HepG2 (cell line): Measurements from ENCODE around the gene MGMT. TPM values are rescaled to one million over a fixed set of nuclear protein-coding genes. Genes with fewer than 3 reads are reported as not detected.

Experiments used
- ATAC-seq: fragments of 200-7000 bp; cut with Tn5 transposase; 3 replicates; pipeline ENCODE4 v1.9.1; 2020; ENCODE audit warnings: mild to moderate bottlenecking, moderate library complexity
- BruUV-seq: library from RNA; stranded (reverse); fragments of 400-500 nt; replicated peaks from 2 replicates; lab custom pipeline; 2021; lab: Mats Ljungman, UMichigan
- CTCF ChIA-PET: fragments of 300-600 bp; formaldehyde crosslinking; extraction: SDS; loops from one replicate; lab custom pipeline; 2021; ENCODE audit warnings: low total read pairs, inconsistent platforms, low intra/inter-chr PET ratio; lab: Yijun Ruan, JAX
- POLR2A ChIA-PET: fragments of 350-600 bp; sonication (Branson Sonifier 250); formaldehyde crosslinking; loops from one replicate; lab custom pipeline; 2020; ENCODE audit warnings: antibody characterized with exemption, inconsistent platforms; lab: Yijun Ruan, JAX
- DNase-seq: peaks from one replicate; pipeline ENCODE4 v3.0.0-alpha.2; 2015; ENCODE audit warnings: low spot score
- FAIRE-seq: peaks from 3 replicates; lab custom pipeline; 2011; peaks lifted over from hg19 to GRCh38; lab: Jason Lieb, UNC
- H2AFZ ChIP-seq: one replicate; pipeline ENCODE4 v1.6.1; 2011; ENCODE audit warnings: low read length, inconsistent platforms
- H3K27ac ChIP-seq: fragments of 300-600 bp; 3 replicates; pipeline ENCODE4 v1.8.0; 2011; ENCODE audit warnings: mixed run types, mild to moderate bottlenecking, mixed read lengths, low read length, inconsistent platforms; ENCODE audit not compliant: insufficient read depth; ENCODE audit errors: extremely low read length
- H3K27me3 ChIP-seq, 2 experiments: fragments of 200-600 bp in 1 of 2; 2 replicates in 1 of 2; 3 replicates in 1 of 2; pipeline versions ENCODE4 v1.6.0 to v1.8.0; 2011; ENCODE audit warnings: low read length in 2 of 2, mild to moderate bottlenecking in 2 of 2, moderate library complexity in 2 of 2, inconsistent platforms in 1 of 2; ENCODE audit not compliant: insufficient read depth in 2 of 2, control insufficient read depth in 1 of 2
- H3K36me3 ChIP-seq, 2 experiments: fragments of 200-600 bp in 1 of 2; replicated peaks in 1 of 2; 2 replicates in 1 of 2; 3 replicates in 1 of 2; pipeline versions ENCODE4 v1.5.1 to v1.8.0; 2011; ENCODE audit warnings: low read length in 2 of 2, inconsistent platforms in 1 of 2; ENCODE audit not compliant: insufficient read depth in 2 of 2, control insufficient read depth in 1 of 2
- H3K4me1 ChIP-seq: 2 replicates; pipeline ENCODE4 v1.5.1; 2012; ENCODE audit warnings: low read length, inconsistent platforms; ENCODE audit not compliant: insufficient read depth
- H3K4me2 ChIP-seq: 2 replicates; pipeline ENCODE4 v1.6.0; 2011; ENCODE audit warnings: low read depth, low read length, inconsistent platforms
- H3K4me3 ChIP-seq, 3 experiments: fragments of 200-600 bp in 1 of 3; sonication (generic), shearing (Covaris generic) in 1 of 3; replicated peaks in 1 of 3; 2 replicates each; pipeline ENCODE4 v1.5.1; 2011 to 2016; ENCODE audit warnings: low read length in 3 of 3, inconsistent platforms in 2 of 3, low read depth in 2 of 3, mild to moderate bottlenecking in 2 of 3, control low read depth in 1 of 3, mixed read lengths in 1 of 3; ENCODE audit not compliant: insufficient read depth in 1 of 3
- H3K79me2 ChIP-seq: one replicate; pipeline ENCODE4 v1.6.1; 2011; ENCODE audit warnings: low read length, inconsistent platforms; ENCODE audit not compliant: insufficient read depth
- H3K9ac ChIP-seq: 2 replicates; pipeline ENCODE4 v1.6.0; 2011; ENCODE audit warnings: mild to moderate bottlenecking, low read depth, low read length, inconsistent platforms; ENCODE audit not compliant: insufficient read depth
- H3K9me3 ChIP-seq: 2 replicates; pipeline ENCODE4 v1.5.1; 2012; ENCODE audit warnings: mild to moderate bottlenecking, low read length
- H4K20me1 ChIP-seq: 2 replicates; pipeline ENCODE4 v1.6.0; 2011; ENCODE audit warnings: inconsistent platforms, mild to moderate bottlenecking, low read length, moderate library complexity; ENCODE audit not compliant: insufficient read depth
- BHLHE40 ChIP-seq: IDR thresholded peaks from 2 replicates; pipeline ENCODE4 v1.6.1; 2011; ENCODE audit warnings: low read length, improper control_type of control experiment
- CBX2 ChIP-seq, 2 experiments: fragments of 200-600 bp in 1 of 2; sonication (generic); formaldehyde crosslinking in 1 of 2; IDR thresholded peaks; 2 replicates each; pipeline versions ENCODE4 v1.7.0 to v1.8.1; 2018 to 2022; ENCODE audit warnings: low read depth in 2 of 2, low read length in 1 of 2, mild to moderate bottlenecking in 1 of 2, missing genetic modification reagents in 1 of 2
- LCORL ChIP-seq, 2 experiments: fragments of 450-650 bp in 1 of 2; sonication (generic) in 1 of 2; formaldehyde crosslinking in 1 of 2; IDR thresholded peaks; 2 replicates each; pipeline versions ENCODE4 v1.5.0 to v1.6.1; 2017 to 2020; ENCODE audit warnings: antibody characterized with exemption in 1 of 2, missing genetic modification reagents in 1 of 2
- ZNF547 ChIP-seq: sonication (generic); formaldehyde crosslinking; IDR thresholded peaks from 2 replicates; pipeline ENCODE4 v1.5.1; 2020; ENCODE audit warnings: mild to moderate bottlenecking, missing genetic modification reagents
- WGBS: methylation state at CpG from one replicate; pipeline ENCODE4 v1.1.6; 2017; ENCODE audit warnings: low lambda C conversion rate; 5-methylcytosine and 5-hydroxymethylcytosine counted together
- in situ Hi-C: cut with HindIII; loops from 2 replicates; pipeline ENCODE4 v1.10.0; 2017; ENCODE audit warnings: low pct_unique_long_range_greater_than_20kb; ENCODE audit not compliant: extremely low pct_ligation_motif_present
- intact Hi-C: fragments of 100-400 bp; cut with micrococcal nuclease; formaldehyde crosslinking; loops from one replicate; pipeline ENCODE4 v1.10.0; 2022; ENCODE audit not compliant: unreplicated experiment
- polyA plus RNA-seq, 8 experiments: library from polyadenylated mRNA; depleted of rRNA in 3 of 8; stranded (reverse) in 7 of 8; unstranded in 1 of 8; fragments of >200 nt; fragmentation: Illumina TruSeq in 4 of 8; extraction: Trizol in 4 of 8; gene quantifications; 2 replicates each; pipeline versions ENCODE4 v1.2.1 to v1.2.3, GENCODE V29; 2011 to 2016; ENCODE audit warnings: low read depth in 4 of 8, missing spikeins in 1 of 8, mixed read lengths in 1 of 8; ENCODE audit not compliant: insufficient read depth in 1 of 8
- total RNA-seq, 5 experiments: library from RNA; depleted of rRNA; stranded (reverse); fragments of >200 nt; fragmentation: Illumina TruSeq; extraction: Trizol; gene quantifications; 2 replicates each; pipeline ENCODE4 v1.2.3, GENCODE V29; 2016; ENCODE audit warnings: low read depth in 1 of 5
- TF ChIP-seq, protein P1 (sequence below): IDR thresholded peaks from 2 replicates; pipeline ENCODE4 v1.6.1; 2012; ENCODE audit warnings: low read length, improper control_type of control experiment
- TF ChIP-seq, protein P2 (sequence below): sonication (generic); formaldehyde crosslinking; conservative IDR thresholded peaks from 2 replicates; pipeline ENCODE4 v1.8.0; 2022; ENCODE audit warnings: low read depth, missing genetic modification reagents
- TF ChIP-seq, protein P3 (sequence below): IDR thresholded peaks from 2 replicates; pipeline ENCODE4 v1.6.1; 2016; ENCODE audit warnings: missing genetic modification reagents, missing compliant biosample characterization
- TF ChIP-seq, protein P4 (sequence below): sonication (generic); formaldehyde crosslinking; IDR thresholded peaks from 2 replicates; pipeline ENCODE4 v1.4.0; 2020; ENCODE audit warnings: missing genetic modification reagents
- TF ChIP-seq, protein P5 (sequence below): sonication (generic); formaldehyde crosslinking; IDR thresholded peaks from 2 replicates; pipeline ENCODE4 v1.9.0; 2021; ENCODE audit warnings: mild to moderate bottlenecking, missing genetic modification reagents

The MGMT gene
- total and polyA plus RNA-seq, 2 of the 13 experiments (the other 11 are each of a cell fraction or from before 2014, with no cell fraction given) = 12.0 to 19.5 TPM

DNA sequence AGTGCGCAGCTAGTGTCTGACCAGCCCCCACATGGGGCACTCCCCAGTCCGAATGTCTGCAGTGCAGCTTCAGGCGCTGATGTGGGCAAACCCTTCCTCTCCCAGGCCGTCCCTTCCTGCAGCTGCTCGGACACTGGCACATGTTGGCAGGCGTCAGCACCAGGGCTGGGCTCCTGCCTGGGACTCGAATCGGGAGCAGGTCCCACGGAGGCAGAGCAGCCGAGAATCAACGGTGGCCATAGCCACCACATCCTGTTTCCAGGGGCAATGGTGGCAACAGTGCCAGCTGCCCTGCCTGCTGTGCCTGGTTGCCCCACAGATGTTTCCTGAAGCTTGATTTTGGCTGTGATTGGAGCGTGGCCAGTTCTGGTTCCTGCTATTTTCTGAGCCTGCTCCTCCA lies 65.8 kb downstream of the MGMT start:
- ATAC-seq = no peak
- in situ Hi-C loops (no loop called here), intact Hi-C loops (no loop called here)
- Histone ChIP-seq H3K9ac (no peak overlapping the region), H3K4me1 (peaks cover 11% of the 10 kb centered on the region), H3K79me2 (no peaks in the 10 kb centered on the region), H2AFZ (no peak overlapping the region), H4K20me1 (no peaks in the 10 kb centered on the region), H3K4me2 (no peak overlapping the region), H3K9me3 (peaks cover 13% of the 10 kb centered on the region; the same call in 1 of the 2 replicates), H3K27me3 (no peaks in the 10 kb centered on the region), H3K4me3 (no peak overlapping the region), H3K36me3 (no peaks in the 10 kb centered on the region), H3K27ac (no peak overlapping the region)
- POLR2A ChIA-PET = no interaction called here
- no peak for DNase-seq
- CTCF ChIA-PET = no interaction called here
- 72% methylated on average over 3 of the region's 12 CpGs for WGBS
- no peak for FAIRE-seq
- BruUV-seq = no TSS peak
- TF ChIP-seq, protein P1, sequence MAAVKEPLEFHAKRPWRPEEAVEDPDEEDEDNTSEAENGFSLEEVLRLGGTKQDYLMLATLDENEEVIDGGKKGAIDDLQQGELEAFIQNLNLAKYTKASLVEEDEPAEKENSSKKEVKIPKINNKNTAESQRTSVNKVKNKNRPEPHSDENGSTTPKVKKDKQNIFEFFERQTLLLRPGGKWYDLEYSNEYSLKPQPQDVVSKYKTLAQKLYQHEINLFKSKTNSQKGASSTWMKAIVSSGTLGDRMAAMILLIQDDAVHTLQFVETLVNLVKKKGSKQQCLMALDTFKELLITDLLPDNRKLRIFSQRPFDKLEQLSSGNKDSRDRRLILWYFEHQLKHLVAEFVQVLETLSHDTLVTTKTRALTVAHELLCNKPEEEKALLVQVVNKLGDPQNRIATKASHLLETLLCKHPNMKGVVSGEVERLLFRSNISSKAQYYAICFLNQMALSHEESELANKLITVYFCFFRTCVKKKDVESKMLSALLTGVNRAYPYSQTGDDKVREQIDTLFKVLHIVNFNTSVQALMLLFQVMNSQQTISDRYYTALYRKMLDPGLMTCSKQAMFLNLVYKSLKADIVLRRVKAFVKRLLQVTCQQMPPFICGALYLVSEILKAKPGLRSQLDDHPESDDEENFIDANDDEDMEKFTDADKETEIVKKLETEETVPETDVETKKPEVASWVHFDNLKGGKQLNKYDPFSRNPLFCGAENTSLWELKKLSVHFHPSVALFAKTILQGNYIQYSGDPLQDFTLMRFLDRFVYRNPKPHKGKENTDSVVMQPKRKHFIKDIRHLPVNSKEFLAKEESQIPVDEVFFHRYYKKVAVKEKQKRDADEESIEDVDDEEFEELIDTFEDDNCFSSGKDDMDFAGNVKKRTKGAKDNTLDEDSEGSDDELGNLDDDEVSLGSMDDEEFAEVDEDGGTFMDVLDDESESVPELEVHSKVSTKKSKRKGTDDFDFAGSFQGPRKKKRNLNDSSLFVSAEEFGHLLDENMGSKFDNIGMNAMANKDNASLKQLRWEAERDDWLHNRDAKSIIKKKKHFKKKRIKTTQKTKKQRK = no peak
- TF ChIP-seq CBX2 (IDR thresholded peaks at IDR 0.05; ENCODE audit: low read depth, low read length) = no peak
- no peak for TF ChIP-seq CBX2 (CRISPR knock-in tag; IDR thresholded peaks at IDR 0.05; ENCODE audit: low read depth)
- TF ChIP-seq, protein P2, sequence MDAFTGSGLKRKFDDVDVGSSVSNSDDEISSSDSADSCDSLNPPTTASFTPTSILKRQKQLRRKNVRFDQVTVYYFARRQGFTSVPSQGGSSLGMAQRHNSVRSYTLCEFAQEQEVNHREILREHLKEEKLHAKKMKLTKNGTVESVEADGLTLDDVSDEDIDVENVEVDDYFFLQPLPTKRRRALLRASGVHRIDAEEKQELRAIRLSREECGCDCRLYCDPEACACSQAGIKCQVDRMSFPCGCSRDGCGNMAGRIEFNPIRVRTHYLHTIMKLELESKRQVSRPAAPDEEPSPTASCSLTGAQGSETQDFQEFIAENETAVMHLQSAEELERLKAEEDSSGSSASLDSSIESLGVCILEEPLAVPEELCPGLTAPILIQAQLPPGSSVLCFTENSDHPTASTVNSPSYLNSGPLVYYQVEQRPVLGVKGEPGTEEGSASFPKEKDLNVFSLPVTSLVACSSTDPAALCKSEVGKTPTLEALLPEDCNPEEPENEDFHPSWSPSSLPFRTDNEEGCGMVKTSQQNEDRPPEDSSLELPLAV (CRISPR knock-in tag) = no peak
- TF ChIP-seq ZNF547 = no peak
- no peak for TF ChIP-seq BHLHE40
- TF ChIP-seq, protein P3, sequence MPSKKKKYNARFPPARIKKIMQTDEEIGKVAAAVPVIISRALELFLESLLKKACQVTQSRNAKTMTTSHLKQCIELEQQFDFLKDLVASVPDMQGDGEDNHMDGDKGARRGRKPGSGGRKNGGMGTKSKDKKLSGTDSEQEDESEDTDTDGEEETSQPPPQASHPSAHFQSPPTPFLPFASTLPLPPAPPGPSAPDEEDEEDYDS (CRISPR knock-in tag) = no peak
- TF ChIP-seq, protein P4, sequence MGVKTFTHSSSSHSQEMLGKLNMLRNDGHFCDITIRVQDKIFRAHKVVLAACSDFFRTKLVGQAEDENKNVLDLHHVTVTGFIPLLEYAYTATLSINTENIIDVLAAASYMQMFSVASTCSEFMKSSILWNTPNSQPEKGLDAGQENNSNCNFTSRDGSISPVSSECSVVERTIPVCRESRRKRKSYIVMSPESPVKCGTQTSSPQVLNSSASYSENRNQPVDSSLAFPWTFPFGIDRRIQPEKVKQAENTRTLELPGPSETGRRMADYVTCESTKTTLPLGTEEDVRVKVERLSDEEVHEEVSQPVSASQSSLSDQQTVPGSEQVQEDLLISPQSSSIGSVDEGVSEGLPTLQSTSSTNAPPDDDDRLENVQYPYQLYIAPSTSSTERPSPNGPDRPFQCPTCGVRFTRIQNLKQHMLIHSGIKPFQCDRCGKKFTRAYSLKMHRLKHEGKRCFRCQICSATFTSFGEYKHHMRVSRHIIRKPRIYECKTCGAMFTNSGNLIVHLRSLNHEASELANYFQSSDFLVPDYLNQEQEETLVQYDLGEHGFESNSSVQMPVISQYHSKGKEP (CRISPR knock-in tag) = no peak
- TF ChIP-seq, protein P5, sequence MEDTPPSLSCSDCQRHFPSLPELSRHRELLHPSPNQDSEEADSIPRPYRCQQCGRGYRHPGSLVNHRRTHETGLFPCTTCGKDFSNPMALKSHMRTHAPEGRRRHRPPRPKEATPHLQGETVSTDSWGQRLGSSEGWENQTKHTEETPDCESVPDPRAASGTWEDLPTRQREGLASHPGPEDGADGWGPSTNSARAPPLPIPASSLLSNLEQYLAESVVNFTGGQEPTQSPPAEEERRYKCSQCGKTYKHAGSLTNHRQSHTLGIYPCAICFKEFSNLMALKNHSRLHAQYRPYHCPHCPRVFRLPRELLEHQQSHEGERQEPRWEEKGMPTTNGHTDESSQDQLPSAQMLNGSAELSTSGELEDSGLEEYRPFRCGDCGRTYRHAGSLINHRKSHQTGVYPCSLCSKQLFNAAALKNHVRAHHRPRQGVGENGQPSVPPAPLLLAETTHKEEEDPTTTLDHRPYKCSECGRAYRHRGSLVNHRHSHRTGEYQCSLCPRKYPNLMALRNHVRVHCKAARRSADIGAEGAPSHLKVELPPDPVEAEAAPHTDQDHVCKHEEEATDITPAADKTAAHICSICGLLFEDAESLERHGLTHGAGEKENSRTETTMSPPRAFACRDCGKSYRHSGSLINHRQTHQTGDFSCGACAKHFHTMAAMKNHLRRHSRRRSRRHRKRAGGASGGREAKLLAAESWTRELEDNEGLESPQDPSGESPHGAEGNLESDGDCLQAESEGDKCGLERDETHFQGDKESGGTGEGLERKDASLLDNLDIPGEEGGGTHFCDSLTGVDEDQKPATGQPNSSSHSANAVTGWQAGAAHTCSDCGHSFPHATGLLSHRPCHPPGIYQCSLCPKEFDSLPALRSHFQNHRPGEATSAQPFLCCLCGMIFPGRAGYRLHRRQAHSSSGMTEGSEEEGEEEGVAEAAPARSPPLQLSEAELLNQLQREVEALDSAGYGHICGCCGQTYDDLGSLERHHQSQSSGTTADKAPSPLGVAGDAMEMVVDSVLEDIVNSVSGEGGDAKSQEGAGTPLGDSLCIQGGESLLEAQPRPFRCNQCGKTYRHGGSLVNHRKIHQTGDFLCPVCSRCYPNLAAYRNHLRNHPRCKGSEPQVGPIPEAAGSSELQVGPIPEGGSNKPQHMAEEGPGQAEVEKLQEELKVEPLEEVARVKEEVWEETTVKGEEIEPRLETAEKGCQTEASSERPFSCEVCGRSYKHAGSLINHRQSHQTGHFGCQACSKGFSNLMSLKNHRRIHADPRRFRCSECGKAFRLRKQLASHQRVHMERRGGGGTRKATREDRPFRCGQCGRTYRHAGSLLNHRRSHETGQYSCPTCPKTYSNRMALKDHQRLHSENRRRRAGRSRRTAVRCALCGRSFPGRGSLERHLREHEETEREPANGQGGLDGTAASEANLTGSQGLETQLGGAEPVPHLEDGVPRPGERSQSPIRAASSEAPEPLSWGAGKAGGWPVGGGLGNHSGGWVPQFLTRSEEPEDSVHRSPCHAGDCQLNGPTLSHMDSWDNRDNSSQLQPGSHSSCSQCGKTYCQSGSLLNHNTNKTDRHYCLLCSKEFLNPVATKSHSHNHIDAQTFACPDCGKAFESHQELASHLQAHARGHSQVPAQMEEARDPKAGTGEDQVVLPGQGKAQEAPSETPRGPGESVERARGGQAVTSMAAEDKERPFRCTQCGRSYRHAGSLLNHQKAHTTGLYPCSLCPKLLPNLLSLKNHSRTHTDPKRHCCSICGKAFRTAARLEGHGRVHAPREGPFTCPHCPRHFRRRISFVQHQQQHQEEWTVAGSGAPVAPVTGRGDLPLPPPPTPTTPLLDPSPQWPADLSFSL (CRISPR knock-in tag) = no peak
- no peak for TF ChIP-seq LCORL (IDR thresholded peaks at IDR 0.05)
- no peak for TF ChIP-seq LCORL (CRISPR knock-in tag; IDR thresholded peaks at IDR 0.05)
